ENCODE measurements around the gene GABRG3.

- TF ChIP-seq CTCF (IDR thresholded peaks at IDR 0.05): no peak
- TF ChIP-seq POLR2A (IDR thresholded peaks at IDR 0.05): no peak
Observed at GRCh38 chr15:27486683-27487647, 516.0 kb downstream of the GABRG3 start.
